ENCODE measurements around the gene DHRS3. TPM values are rescaled to one million over a fixed set of nuclear protein-coding genes. Genes with fewer than 3 reads are reported as not detected.

Gene DHRS3
- total and polyA plus RNA-seq, 2 of the 13 experiments (the other 11 are each of a cell fraction or from before 2014, with no cell fraction given): 48.5 to 90.5 TPM

DNA sequence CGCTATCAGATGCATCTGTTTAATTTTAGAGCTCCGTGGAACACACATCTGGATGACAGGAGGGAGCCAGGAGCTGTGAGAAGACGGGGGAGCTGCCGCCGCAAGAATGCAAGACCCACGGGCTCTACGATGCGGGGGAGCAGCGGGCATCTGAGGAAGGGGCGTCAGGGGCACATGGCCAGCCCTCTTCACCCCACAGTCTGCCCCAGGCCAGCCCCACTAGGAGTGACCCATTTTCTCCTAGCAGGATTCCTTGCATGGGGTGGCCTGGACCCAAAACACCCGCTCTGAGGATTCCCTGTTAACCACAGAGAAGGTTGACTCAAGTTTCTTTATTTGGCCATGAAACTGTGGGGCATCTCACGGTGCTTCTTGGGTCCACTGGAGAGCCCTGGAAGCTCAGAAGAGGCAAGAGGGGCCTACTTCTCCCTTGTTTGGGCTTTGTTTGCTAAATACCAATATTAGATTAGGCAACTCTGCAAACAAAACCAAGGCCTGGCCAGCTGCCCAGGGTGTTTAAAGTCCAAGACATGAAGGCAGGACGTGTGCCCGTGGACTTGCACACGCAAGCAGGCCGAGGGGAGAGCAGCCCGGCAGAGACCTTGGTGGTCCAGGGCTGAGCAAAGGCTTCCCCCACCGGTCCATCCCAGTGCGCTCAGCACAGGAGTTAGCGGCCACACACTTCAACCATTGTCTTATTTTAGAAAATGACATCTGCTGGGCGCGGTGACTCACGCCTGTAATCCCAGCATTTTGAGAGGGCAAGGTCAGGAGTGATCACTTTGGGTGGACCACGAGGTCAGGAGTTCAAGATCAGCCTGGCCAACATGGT is 89.8 kb downstream of the DHRS3 start (continued):
- TF ChIP-seq, protein P1, sequence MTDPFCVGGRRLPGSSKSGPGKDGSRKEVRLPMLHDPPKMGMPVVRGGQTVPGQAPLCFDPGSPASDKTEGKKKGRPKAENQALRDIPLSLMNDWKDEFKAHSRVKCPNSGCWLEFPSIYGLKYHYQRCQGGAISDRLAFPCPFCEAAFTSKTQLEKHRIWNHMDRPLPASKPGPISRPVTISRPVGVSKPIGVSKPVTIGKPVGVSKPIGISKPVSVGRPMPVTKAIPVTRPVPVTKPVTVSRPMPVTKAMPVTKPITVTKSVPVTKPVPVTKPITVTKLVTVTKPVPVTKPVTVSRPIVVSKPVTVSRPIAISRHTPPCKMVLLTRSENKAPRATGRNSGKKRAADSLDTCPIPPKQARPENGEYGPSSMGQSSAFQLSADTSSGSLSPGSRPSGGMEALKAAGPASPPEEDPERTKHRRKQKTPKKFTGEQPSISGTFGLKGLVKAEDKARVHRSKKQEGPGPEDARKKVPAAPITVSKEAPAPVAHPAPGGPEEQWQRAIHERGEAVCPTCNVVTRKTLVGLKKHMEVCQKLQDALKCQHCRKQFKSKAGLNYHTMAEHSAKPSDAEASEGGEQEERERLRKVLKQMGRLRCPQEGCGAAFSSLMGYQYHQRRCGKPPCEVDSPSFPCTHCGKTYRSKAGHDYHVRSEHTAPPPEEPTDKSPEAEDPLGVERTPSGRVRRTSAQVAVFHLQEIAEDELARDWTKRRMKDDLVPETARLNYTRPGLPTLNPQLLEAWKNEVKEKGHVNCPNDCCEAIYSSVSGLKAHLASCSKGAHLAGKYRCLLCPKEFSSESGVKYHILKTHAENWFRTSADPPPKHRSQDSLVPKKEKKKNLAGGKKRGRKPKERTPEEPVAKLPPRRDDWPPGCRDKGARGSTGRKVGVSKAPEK (CRISPR knock-in tag; IDR thresholded peaks at IDR 0.05; ENCODE audit: borderline replicate concordance): no peak; the same call in 1 of the 2 replicates
- TF ChIP-seq ZNF563 (CRISPR knock-in tag; IDR thresholded peaks at IDR 0.05) (no peak), POLR2AphosphoS2 (IDR thresholded peaks at IDR 0.05; ENCODE audit: low read depth, low read length) (no peak), ZNF572 (CRISPR knock-in tag; IDR thresholded peaks at IDR 0.05) (peak; percentile 12; the same call in 1 of the 2 replicates), POLR2AphosphoS5 (IDR thresholded peaks at IDR 0.05; ENCODE audit: low read depth, low read length) (no peak), ZNF343 (CRISPR knock-in tag; IDR thresholded peaks at IDR 0.05) (0 out of 2 replicates have a peak, but pooled peaks have one; percentile 13), PAX8 (CRISPR knock-in tag; IDR thresholded peaks at IDR 0.05; ENCODE audit: borderline replicate concordance) (no peak), ZNF264 (CRISPR knock-in tag; IDR thresholded peaks at IDR 0.05) (peak; percentile 99; the same call in 1 of the 2 replicates), ZNF615 (CRISPR knock-in tag; IDR thresholded peaks at IDR 0.05; ENCODE audit: borderline replicate concordance) (no peak), ZNF746 (CRISPR knock-in tag; IDR thresholded peaks at IDR 0.05) (peak; percentile 96), NFYB (CRISPR knock-in tag; IDR thresholded peaks at IDR 0.05) (0 out of 2 replicates have a peak, but pooled peaks have one; percentile 22), ZNF431 (CRISPR knock-in tag; IDR thresholded peaks at IDR 0.05; ENCODE audit: borderline replicate concordance, low read depth) (no peak), RNF2 (conservative IDR thresholded peaks at IDR 0.05; ENCODE audit: low read depth) (no peak), MIER2 (CRISPR knock-in tag; IDR thresholded peaks at IDR 0.05) (peak; percentile 83), ZKSCAN8 (CRISPR knock-in tag; IDR thresholded peaks at IDR 0.05; ENCODE audit: borderline replicate concordance) (peak; percentile 93), ZFP36 (IDR thresholded peaks at IDR 0.05; ENCODE audit: borderline replicate concordance, low read depth, low read length, partially characterized antibody) (peak; percentile 49), ISL2 (CRISPR knock-in tag; IDR thresholded peaks at IDR 0.05) (peak; percentile 97), NFKBIZ (CRISPR knock-in tag; IDR thresholded peaks at IDR 0.05) (peak; percentile 92), ZFYVE20 (CRISPR knock-in tag; IDR thresholded peaks at IDR 0.05; ENCODE audit: borderline replicate concordance, low read depth) (no peak), RFX1 (IDR thresholded peaks at IDR 0.05) (no peak)
- TF ChIP-seq, protein P2, sequence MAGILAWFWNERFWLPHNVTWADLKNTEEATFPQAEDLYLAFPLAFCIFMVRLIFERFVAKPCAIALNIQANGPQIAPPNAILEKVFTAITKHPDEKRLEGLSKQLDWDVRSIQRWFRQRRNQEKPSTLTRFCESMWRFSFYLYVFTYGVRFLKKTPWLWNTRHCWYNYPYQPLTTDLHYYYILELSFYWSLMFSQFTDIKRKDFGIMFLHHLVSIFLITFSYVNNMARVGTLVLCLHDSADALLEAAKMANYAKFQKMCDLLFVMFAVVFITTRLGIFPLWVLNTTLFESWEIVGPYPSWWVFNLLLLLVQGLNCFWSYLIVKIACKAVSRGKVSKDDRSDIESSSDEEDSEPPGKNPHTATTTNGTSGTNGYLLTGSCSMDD (CRISPR knock-in tag; IDR thresholded peaks at IDR 0.05): no peak
- TF ChIP-seq, protein P3, sequence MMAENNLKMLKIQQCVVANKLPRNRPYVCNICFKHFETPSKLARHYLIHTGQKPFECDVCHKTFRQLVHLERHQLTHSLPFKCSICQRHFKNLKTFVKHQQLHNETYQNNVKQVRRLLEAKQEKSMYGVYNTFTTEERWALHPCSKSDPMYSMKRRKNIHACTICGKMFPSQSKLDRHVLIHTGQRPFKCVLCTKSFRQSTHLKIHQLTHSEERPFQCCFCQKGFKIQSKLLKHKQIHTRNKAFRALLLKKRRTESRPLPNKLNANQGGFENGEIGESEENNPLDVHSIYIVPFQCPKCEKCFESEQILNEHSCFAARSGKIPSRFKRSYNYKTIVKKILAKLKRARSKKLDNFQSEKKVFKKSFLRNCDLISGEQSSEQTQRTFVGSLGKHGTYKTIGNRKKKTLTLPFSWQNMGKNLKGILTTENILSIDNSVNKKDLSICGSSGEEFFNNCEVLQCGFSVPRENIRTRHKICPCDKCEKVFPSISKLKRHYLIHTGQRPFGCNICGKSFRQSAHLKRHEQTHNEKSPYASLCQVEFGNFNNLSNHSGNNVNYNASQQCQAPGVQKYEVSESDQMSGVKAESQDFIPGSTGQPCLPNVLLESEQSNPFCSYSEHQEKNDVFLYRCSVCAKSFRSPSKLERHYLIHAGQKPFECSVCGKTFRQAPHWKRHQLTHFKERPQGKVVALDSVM (CRISPR knock-in tag; IDR thresholded peaks at IDR 0.05): peak; percentile 75
- TF ChIP-seq, protein P4, sequence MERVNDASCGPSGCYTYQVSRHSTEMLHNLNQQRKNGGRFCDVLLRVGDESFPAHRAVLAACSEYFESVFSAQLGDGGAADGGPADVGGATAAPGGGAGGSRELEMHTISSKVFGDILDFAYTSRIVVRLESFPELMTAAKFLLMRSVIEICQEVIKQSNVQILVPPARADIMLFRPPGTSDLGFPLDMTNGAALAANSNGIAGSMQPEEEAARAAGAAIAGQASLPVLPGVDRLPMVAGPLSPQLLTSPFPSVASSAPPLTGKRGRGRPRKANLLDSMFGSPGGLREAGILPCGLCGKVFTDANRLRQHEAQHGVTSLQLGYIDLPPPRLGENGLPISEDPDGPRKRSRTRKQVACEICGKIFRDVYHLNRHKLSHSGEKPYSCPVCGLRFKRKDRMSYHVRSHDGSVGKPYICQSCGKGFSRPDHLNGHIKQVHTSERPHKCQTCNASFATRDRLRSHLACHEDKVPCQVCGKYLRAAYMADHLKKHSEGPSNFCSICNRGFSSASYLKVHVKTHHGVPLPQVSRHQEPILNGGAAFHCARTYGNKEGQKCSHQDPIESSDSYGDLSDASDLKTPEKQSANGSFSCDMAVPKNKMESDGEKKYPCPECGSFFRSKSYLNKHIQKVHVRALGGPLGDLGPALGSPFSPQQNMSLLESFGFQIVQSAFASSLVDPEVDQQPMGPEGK (CRISPR knock-in tag; IDR thresholded peaks at IDR 0.05): peak; percentile 84
